Measurements from ENCODE around the gene AKAP8L.

The AKAP8L gene

DNA sequence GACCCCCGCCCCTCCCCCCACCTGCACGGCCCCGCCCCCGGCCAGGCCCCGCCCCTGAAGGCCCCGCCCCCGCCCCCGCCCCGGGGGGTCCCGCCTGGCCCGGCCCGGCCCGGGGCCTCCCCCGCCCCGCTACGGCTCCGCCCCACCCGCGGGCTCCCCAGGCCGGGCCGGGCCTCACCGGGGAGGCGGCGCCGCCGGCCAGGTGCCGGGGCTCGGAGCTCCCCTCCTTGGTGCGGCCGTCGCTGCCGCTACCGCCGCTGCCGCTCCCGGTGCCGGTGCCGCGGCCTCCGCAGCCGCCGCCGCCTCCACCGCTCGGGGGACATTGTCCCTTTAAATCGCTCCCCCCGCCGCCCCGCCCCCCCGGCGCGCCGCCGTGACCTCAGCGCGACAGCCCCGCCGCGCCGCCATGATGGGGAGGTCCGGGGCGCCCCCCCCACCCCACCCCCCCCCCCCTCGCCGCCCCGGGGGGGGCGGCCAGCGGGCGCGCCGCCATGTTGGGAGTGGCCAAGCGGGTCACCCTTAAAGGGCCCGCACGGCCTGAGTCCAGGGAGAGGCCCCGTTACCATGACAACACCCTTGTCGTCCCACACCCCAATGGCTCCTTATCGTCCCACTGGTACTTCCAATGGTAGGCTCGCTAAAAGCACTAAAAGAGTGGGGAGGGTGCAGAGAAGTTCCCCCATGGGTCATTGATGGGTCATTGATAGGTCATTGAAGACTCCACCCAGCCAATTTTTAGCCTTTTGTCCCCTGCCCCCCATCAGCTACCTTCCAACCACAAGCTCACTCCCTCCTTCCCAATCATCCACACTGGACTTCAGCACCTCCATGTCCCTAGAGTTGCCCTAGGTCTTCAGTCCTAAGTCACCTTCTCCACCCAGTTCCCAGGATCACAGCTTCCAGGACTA lies 31.1 kb upstream of the AKAP8L start, which contains the start of gene WIZ:
TSS of gene WIZ (minus strand) at position 337 of the 908 bp plus-strand sequence. CDS start 1,649 bp downstream, outside the sequence.
- peak; percentile 69 to 70 (median 69) for DNase-seq (ENCODE audit: low read depth in 2 of 3, low spot score in 2 of 3)

DNA sequence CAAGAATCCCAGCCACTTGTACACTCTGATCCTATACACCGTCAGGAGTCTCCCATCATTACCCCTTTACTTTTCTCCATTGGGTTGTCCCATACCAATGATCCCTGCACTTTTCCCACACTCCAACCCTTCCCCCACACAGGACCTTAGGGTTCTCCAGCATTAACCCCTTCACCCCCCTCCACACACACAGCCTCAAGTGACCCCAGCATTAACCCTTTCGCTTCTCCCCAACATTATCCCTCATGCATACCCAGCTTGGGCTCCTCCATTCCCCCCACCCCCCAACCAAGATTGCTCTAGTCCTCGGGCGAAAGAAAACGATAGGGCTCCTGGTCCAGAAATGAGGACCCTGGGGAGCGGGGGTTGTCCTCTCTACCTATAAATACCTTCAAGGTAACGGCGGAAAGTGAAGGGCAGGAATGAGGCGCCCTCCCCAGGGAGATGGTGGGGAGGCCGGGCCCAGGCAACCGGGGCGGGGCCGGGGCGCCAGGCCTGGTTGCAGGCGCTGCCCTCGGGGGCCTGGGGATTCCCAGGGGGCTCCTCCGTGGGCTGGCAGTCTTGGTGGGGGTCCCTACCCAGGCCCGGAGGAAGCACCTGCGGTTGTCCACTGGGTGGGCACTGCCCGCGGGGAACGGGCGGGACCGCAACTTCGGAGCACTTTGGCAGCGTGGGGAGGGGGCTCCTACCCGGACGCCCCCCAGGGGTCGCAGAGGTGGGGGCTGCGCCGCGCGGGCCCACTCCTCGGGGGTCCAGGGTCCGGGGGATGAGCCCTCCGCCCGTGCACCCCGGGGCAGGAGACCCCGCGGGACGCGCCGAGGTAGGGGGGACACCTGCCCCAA lies 30.2 kb upstream of the AKAP8L start:
- no peak for DNase-seq (ENCODE audit: low read depth in 2 of 3, low spot score in 2 of 3)

DNA sequence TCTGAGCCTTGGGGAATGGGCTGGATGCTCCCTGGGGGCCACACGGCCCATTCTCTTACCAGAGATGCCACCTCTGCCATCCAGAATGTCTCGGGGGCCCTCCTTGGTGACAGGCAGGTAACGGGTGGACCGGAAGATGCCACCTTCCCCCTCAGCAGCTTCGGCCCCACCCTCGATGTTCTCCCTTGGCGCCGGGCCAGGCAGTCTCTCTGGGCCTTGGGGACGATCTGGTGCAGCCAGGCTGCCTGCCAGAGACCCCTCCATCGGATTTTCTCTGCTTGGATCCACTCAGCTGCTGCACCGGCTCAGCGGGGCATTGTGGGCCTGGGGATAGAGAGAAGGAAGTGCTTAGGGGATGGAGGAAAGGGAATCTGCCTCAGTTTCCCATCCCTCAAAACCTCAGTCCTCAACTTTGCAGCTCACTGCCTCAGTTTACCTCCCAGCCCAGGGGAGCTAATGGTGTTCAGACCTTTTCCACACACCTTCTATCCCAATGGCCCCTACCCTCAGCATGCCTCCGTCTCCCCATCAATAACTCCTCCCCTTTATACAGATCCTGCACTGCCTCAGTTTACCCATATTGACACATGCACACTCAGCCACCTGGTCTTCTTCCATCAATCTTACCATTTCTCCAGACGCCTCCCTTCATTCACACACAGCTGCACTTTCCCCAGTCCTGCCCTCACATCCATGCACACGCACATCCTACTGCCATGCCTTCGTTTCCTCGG lies 29.4 kb upstream of the AKAP8L start:
- DNase-seq (ENCODE audit: low read depth in 2 of 3, low spot score in 2 of 3), result no peak

DNA sequence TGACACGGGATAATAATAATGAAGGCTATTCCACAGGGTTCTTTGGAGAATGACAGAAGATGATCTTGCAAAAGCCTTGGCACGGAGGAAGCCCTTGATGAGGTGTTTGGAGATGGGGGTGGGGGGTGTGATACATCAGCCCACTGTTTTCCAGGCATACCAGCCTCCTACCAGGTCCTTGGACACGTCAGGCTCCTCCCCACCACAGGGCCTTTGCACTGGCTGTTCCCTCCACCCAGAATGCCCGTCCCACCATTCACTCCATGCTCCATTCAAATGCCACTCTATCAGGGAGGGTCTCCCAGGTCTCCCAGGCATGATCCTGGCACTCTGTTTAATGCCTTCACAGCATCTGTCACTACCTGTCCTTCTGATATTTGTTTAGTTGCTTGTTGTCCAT lies 28.3 kb upstream of the AKAP8L start:
- no peak for DNase-seq (ENCODE audit: low read depth in 2 of 3, low spot score in 2 of 3)

DNA sequence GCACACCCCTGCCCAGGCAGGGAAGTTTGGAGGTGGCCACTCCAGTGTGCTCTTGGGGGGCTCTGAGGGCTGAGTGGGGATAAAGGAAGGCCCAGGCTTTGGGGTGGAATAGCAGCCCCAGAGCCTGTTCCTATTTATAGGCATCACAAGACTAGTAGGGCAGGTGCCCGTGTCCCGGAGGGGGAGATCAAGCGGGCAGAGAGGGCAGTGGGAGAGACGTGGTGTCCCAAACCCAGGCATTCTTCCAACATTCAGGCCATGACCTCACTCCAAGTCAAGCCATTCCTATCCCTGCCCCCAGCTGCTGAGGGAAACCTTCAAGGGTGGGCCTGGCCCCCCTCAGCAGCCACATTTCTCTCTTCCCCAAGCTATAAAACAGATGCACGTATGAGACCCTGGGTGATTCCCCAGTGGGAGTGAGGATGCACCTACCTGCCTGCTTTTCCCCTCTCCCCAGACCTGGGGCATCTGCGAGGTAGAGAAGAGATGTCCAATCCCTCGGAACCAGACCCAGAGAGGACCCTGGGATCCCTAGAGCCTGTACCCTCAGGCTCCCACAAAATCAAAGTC lies 27.1 kb upstream of the AKAP8L start:
- DNase-seq (ENCODE audit: low read depth in 2 of 3, low spot score in 2 of 3), result no peak

DNA sequence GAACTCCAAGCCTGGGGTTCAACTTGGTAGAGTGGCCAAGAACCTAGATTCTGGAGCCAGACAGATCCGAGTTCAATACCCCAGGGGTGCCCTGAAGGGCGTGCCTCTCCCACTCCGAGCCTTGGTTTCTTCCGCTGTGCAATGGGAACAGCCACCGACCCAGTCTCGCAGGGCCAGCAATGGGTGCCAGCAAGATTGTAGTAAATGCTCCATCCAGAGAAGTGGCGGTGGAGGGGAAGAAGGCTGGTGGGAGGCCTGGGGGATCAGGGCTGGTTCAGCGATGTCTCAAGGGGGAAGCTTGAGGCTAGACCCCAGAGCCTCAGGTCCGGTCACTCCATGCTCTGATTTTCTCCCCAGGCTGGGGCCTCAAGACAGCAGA lies 26.4 kb upstream of the AKAP8L start:
- DNase-seq (ENCODE audit: low read depth in 2 of 3, low spot score in 2 of 3), result no peak

DNA sequence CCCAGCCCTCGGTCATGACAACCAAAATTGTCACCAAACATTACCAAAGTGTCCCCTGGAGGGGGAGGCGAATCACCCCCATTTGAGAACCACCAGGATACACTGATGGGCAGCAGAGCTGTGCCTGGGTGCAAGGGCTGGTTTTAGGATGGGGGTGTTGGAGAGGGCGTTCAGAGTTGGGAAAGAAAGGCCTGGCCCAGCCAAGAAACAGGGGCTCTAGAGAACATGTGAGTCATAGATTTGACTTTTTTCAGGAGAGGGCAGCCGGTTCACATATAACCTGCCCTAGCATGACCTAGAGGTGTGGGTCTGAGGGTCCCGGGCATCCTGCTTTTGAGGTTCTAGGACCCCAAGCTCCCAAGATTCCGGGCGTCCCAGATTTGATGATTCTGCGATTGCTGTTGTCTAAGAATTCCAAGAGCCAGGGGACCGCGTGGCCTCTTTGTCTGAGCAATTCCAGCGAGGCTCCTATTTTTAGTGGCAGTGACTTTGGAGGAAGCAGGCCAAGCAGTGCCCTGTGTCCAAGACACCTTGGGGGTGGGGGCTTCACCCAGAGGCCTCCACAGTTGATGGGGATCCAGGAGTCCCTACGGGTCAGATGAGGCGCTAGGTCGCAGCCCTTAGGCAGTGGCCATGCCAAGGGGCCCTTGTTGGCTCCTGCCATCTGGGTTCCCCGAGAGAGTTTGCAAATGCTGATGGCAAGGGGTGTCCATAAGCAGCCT lies 25.9 kb upstream of the AKAP8L start:
- DNase-seq (ENCODE audit: low read depth in 2 of 3, low spot score in 2 of 3), result no peak

DNA sequence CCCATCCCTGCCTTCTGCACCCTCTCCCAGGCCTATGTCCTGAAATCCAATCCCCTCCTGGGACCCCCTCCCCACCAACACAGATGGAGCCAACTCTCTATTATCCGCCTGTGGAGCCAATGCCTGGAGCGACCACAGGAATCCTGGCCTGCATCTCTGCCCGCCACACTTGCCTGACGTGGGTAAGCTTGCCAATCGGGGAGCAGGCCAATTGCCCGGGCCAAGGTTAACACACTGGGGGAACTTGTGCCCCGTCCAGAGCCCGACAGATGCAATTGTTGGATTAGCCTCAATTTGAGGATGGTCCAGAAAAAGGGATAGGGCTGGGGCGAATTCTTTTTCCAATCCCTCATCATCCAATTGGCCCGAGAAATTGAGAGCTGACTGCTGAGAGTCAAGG lies 25.1 kb upstream of the AKAP8L start:
- no peak for DNase-seq (ENCODE audit: low read depth in 2 of 3, low spot score in 2 of 3)

DNA sequence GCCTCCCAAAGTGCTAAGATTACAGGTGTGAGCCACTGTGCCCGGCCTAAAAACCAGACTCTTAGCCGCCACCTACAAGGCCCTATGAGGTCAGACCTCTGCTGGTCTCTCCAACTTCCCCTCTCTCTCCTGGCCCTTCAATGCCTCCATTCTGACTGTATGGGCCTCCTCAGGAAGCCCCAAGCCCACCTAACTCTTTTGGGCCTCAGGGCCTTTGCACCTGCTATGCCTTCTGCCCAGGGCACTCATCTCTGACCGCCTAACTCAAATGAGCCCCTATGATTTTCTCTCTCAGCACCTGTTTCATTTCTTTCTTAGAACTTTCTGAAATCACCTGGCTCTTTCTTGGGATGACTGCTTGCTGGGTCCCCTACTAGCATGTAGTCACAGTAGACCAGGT lies 24.5 kb upstream of the AKAP8L start:
- DNase-seq (ENCODE audit: low read depth in 2 of 3, low spot score in 2 of 3), result no peak

DNA sequence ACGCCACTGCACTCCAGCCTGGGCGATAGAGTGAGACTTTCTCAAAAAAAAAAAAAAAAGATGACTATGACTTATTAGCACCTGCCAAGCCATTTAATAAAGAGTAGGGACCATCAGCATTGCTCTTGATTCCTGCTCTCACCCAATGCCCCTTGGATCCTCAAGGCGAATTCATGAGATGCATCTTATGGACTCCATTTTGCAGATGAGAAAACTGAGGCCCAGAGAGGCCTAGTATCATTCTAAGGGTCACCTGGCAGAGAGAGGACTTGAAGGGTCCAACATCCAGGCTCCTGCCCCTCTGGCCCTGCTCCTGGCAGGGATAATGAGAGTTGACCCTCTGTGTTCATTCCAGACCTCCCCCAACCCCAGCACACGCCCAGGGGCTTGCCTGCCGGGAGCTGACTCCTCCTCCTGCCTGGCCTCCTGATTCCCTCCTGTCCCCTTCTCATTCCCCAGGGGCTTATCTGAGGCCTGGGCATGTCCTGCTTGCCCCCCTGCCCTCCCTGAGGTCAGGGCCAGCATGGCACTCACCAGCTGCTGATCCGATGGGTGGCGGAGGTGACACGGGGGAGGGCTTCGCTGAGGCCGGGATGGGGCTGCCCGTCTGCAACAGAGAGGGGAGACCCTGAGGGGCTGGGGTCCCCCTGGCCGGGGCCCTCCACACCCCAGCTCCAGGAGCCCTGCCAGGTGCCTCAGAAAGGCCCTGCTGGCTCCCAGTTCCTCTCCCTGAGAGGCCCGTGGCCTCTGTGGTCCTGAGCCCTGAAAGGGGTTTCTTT lies 23.5 kb upstream of the AKAP8L start:
- DNase-seq (ENCODE audit: low read depth in 2 of 3, low spot score in 2 of 3), result no peak

DNA sequence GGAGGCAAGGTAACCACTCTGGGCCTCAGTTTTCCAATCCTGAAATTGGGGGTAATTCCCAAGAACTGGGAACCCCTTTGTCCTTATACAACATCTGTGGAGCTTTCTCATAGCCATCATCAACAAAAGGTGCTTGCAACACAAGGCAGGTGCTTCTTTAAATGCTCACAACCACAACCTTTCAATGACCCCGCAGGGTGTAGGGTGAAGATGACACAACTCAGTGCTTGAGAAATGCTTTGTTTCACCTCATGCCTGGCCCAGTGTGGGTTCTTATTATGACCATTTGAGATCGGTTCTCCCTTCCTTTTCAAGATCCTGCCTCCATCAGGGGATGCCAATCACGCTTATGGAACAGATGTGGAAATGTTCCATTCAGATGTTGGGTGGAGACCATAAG lies 22.5 kb upstream of the AKAP8L start:
- no peak for DNase-seq (ENCODE audit: low read depth in 2 of 3, low spot score in 2 of 3)

DNA sequence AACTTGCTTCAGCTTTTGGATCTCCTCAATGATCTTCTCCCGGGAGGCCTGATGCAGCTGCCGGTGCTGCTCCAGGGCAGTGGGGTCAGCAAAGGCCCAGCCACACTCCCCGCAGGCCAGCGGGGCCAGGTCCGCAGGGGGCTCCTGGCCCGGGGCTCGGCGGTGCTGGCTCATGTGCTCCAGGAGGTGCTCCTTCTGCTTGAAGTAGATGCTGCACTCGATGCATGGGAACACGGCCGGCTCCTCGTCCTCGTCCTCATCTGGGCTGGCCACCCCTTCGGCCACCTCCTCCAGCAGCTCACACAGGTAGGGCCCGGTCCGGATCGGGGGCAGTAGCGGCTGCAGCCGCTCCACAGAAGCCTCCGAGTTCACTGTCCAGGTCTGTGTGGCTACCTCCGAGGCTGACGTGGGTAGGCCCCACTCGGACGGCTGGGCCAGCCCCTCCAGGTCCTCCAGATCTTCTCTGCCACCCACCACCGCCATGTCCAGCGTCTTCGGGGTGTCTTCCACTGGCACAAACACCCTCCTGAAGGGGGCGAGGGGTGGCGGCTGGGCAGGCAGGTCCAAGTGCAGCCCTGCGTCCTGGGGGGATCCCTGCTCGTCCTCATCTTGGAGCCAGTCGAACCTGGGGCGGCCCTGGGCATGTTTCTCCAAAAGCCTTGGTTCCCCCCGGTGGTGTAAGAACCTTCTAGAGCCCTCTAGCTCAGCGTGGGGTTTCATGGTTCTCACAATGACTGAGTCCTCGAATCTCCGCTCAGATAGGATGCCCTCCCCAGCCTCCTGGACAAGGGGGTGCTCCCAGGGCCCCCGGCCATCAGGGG lies 21.2 kb upstream of the AKAP8L start:
- DNase-seq (ENCODE audit: low read depth in 2 of 3, low spot score in 2 of 3), result no peak

DNA sequence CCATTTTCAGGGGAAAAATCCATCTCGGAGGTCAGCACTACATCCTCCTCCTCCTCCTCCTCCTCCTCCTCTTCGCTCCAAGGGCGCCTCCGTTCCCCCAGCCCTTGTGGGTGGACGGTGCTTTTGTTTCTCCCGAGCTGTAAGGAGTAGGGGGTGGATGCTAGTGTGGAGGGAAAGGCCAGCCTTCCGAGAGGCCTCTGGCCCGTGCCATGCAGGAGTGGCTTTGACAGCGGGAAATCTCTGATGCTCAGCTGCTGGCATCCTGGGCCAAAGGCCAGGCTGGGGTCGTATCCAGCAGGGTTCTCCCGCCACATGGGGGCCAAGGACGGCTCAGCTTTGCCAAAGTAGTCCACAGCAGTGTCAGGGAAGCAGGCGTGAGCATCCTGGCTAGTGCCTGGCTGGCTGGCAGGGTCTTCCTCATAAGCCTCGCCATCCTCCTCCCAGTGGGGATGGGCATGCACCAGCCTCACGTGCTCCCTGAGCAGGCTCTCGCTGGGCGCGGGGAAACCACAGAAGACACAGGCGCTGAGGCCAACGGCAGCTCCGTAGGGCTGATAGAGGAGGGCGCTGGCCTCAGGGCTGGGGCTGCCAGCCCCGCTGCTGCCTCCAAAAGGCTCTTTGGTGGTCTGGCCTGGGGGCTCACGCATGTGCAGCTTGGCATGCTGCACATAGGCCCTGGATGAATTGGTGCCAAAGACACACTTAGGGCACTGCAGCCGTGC lies 20.5 kb upstream of the AKAP8L start:
- DNase-seq (ENCODE audit: low read depth in 2 of 3, low spot score in 2 of 3), result no peak

DNA sequence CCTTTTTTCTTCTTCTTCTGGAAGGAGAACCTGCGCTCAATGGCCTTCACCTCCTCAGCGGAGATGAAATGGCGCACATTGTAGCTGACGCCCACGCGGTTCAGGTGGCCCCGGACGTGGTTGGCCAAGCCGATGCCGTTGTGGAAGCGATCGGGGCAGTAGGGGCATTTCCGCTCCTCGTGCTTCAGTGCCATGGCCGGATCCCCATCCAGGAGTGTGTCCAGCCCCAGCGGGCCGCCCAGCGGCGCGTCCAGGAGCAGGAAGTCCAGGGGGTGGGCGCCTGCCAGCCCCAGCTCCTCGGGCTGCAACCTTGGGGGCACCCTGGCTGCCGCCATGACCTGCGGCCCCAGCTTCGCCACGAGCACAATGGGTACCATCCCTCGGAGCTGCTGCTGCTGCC lies 19.8 kb upstream of the AKAP8L start:
- DNase-seq (ENCODE audit: low read depth in 2 of 3, low spot score in 2 of 3), result no peak

DNA sequence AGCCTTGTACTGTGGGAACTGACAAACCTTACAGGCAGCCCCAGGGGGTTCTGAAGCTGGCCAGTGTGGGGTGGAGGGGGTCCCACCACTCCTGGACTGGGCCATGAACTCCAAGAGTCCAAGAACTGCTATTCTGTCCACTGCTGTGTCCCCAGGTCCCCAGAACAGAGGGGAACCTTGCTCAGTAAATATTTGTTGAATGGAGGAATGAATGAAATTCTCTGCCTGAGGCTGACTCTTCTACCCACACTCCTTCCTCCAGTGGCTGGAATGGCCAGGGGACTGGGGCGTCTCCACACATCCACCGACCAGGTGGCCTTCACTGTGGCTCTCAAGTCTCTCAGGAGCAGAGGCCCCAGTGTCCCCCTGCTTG lies 19.3 kb upstream of the AKAP8L start:
- DNase-seq (ENCODE audit: low read depth in 2 of 3, low spot score in 2 of 3), result no peak

DNA sequence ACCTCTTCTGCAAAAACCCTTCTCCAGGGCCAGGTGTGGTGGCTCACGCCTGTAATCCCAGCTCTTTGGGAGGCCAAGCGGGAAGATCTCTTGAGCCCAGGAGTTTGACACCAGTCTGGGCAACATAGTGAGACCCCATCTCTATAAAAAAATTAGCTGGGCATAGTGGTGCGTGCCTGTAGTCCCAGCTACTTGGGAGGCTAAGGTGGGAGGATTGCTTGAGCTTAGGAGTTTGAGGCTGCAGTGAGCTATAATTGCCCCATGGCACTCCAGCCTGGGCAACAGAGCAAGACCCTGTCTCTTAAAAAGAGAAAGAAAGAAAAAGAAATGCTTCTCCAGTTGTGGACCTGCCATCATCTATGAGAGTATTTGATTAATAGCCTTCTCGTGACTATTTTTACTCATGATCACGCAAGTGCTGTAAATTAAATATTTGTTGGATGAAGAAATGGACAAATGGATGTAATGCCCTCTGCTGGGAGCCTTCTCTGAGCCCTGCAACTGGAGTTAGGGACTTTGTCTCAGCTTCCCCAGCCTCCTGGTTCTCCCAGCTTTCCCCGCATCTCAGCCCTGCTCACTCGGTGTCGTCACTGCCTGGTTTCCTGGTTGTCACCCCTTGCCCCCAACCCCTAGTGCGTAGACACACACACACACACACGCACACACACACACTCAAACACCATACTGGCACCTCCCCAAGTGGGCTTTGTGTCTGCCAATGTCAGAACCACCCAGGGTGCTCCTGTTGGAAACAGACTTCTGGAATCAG lies 18.8 kb upstream of the AKAP8L start:
- DNase-seq (ENCODE audit: low read depth in 2 of 3, low spot score in 2 of 3), result no peak

DNA sequence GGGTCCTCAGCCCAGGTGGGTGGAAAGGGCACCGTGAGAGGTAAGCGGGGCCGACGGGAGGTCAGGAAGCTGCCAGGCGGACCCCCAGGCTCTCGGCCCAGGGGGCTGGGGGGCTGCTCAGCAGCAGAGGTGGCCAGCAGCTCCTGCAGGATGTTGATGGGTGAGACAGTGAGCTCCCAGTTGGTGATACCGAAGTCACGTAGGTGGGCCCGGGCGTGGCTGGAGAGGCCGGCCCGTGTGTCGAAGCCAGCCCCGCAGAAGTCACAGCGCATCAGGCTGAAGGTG lies 18.0 kb upstream of the AKAP8L start:
- DNase-seq (ENCODE audit: low read depth in 2 of 3, low spot score in 2 of 3), result no peak

Data from activated CD8-positive, alpha-beta memory T cell treated with anti-CD3 and anti-CD28 coated beads for 48 hours (primary cell).